HG03196 (cell line): ENCODE results near the gene KRI1.
A peak's percentile ranks its signal among the peaks of the same experiment; 100 is the strongest.
"Not testable (repeated sequence)": the region's sequence is repeated elsewhere in the genome, so short reads cannot be mapped to it uniquely, and the experiment has no call there.

Experiments
- ATAC-seq: cut with Tn5 transposase; IDR thresholded peaks from one replicate; pipeline ENCODE4 v1.9.1; 2021; ENCODE audit not compliant: unreplicated experiment

Gene KRI1

GRCh38 chr19:10575011-10575716 is 9.4 kb upstream of the KRI1 start:
- ATAC-seq: no peak

DNA sequence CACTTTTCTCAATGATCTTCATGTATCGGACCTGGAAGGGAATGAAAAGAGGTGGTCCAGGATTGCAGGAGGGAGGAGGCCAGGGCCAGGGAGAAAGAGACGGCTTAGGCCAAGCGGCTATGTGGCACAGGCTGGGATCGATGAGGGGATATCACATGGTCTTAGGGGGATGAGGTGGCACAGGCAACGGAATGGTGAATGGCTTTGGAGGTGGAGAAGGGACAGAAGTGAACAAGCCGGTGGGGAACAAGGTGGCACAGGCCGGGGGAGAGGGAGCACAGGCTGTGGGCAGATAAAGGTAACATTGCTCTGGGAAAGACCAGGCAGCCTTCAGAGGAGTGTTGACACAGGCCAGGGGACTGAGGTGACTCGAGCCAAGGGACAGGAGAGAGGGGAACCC is 8.7 kb upstream of the KRI1 start:
- ATAC-seq: no peak

DNA sequence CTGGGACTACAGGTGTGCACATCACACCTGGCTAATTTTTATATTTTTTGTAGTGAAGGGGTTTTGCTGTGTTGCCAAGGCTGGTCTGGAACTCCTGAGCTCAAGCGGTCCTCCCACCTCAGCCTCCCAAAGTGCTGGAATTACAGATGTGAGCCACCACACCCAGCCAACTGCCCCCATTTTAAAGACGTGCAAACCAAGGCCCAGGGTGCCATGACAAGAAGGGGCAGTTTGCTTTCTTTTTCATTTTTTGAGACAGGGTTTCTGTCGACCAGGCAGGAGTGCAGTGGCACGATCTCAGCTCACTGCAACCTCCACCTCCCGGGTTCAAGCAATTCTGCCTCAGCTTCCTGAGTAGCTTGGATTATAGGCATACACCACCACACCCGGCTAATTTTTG is 8.0 kb upstream of the KRI1 start:
- ATAC-seq: not testable (repeated sequence)

DNA sequence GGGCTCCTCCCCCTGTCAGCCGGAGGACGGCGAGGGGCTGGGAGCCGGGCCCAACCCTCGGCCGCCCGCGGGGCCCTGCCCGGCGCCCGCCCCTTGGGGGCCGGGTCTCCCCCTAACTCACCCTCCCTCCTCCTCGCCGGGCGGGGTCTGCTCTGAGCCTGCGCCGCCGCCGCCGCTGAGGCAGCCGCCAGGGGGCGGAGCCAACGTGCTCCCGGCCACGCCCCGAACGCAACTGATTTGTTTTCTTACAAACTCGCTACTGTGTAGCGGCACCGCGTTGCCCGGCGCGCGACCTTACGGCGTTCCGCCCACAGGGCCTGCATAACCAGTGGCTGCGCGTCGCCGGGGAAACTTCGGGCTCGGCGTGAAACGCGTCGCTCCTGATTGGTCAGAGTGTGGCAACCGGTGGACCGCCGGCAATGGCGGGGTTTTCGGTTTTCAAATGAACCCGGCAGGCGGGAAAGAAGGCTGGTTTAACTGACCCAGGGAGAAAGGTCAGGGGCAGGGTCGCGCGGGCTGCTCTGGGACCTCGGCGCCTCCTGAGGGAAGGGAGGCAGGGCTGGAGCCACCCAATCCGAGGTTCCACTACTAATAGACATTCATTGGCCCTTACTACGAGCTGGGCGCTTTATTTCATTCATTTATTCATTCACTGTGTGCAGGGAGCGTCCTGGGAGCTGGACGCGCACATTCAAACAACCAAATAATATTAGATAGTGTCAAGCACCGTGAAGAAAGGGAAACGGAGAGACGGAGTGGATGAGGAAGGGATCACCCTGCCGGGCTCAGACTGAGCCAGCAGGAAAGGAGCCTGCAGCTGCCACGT is 3.2 kb upstream of the KRI1 start, which contains the start of gene CDKN2D:
TSS of gene CDKN2D (minus strand) at position 154 of the 826 bp plus-strand sequence. CDS start 326 bp downstream, outside the sequence.
- ATAC-seq: peak; percentile 62

- ATAC-seq: peak; percentile 1
Observed at GRCh38 chr19:10568062-10568825, 2.4 kb upstream of the KRI1 start.

- no peak for ATAC-seq
Observed at GRCh38 chr19:10567656-10568055, 1.8 kb upstream of the KRI1 start.

- no peak for ATAC-seq
Observed at GRCh38 chr19:10566658-10567410, 1.0 kb upstream of the KRI1 start.

- no peak for ATAC-seq
Observed at GRCh38 chr19:10566408-10566657, 523 bp upstream of the KRI1 start.

DNA sequence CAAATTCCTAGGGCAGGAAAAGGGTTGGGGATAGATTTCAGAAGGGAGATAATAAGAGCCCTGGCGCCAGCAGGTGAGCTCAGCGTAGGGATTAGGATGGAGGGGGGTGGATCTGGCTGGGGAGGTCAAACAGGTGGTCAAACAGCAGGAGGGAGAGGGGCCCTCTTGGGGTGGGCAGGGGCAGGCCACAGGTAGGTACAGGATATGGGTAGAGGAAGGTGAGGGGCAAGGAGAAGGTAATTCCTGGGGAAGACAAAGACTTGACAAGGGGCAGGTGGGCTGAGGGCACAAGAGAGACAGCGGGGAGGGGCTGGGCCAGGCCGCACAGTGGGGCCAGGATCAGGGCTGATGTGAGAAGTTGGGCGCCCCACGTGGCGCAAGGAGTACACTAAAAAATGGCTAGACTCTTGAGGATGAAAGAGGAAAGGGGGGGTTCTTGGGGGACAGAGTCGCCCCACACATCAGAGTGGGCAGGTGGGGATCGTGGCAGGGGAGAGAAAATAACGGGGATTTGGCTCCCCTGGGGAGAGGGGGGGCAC is 713 bp downstream of the KRI1 start:
- ATAC-seq: no peak

- no peak for ATAC-seq
Observed at GRCh38 chr19:10562609-10563008, 3.2 kb downstream of the KRI1 start.

DNA sequence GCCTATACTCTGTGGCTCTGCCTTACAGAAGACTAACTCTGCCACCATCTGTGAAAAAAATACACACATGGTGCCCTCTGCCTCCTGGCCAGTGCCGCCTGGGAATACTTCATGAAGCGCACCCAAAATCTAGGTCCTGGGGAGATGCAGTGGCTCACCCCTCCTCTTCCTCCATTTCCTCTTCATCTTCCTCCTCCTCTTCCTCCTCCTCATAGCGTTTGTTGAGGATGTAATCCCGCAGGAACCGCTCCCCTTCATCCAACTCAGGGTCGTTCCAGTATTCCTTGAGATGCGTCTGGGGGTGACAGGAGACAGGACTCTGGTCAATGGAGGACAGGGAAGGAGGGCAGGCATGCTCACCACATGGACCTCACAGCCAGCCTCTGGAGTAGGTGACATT is 5.7 kb downstream of the KRI1 start:
- no peak for ATAC-seq

- ATAC-seq: no peak
Observed at GRCh38 chr19:10557603-10558197, 8.1 kb downstream of the KRI1 start.

DNA sequence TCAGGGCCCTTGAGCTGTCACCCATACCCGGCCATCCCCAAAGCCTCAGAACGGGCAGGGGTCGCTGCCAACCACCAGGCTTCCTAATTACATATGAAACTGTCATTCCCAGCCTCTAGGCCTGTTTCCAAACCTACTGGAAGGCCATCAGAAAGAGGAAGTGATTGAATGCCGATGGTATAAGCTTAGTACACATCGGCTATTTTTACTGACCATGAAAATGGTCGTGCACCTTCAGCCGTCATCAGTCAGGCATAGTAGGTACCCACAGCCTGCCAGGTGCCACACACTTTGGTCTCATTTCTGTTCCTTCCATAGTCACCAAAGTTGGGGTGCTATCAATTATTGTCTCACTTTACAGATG is 10.2 kb downstream of the KRI1 start:
- ATAC-seq: no peak

DNA sequence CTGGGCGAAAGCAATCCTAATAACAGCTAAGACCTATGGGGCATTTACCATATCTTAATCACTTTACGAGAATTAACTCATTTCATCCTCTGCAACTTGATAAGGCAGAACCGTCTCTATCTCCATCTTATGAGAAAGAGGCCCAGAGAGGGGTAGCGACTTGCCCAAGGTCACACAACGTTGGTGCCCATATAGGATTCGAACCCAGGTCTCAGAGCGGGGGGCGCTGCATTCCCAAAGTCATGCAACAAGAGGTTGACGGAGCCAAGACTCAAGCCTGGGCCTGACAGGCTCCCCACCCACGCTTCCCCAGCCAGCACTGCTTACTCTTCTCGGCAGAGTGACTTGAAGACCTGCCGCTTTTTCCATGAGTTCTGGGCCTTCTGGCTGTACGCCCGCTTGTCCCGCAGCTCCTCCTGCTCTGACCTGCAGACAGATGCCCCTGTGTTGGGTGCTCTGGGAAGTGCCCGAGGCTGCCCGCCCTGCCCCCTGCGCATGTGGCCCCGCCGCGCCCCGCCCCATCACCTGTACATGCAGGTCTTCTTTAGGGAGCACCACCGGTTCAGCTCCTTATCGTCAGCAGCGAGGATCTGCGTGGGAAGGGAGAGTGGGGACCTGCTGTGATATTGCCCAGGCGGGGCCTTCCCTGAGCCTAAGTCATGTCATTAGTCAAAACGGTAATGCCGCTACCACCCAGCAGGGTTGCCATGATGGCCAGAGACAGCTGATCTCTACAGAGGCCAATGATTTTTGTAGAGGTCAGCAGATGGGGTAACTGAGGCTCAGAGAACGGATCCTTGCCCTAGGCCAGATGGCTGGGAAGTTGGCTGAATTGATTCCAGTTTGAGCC is 10.8 kb downstream of the KRI1 start:
- no peak for ATAC-seq

DNA sequence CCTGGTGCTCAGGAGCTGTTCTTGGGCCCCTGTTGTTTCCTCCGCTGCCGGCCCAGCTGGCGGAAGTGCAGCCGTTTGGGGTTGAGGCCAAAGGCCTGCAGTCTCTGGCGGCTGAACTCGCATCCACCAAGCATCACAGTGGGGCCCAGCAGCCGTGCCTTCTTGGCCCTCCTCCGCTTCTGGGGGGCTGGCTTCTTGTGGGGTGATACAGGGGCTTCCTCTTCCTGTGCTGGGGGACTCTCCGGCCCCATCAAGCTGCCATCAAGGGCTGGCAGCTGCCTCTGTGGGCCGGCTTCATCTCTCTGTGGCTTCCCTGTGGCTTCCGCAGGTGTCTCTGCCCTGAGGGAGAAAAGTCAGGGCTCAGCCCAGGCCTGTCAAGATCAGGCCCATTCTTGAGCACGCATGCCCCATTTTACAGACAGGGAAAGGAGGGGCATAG is 11.8 kb downstream of the KRI1 start:
- peak; percentile 47 for ATAC-seq

- no peak for ATAC-seq
Observed at GRCh38 chr19:10553087-10553667, 12.6 kb downstream of the KRI1 start.

DNA sequence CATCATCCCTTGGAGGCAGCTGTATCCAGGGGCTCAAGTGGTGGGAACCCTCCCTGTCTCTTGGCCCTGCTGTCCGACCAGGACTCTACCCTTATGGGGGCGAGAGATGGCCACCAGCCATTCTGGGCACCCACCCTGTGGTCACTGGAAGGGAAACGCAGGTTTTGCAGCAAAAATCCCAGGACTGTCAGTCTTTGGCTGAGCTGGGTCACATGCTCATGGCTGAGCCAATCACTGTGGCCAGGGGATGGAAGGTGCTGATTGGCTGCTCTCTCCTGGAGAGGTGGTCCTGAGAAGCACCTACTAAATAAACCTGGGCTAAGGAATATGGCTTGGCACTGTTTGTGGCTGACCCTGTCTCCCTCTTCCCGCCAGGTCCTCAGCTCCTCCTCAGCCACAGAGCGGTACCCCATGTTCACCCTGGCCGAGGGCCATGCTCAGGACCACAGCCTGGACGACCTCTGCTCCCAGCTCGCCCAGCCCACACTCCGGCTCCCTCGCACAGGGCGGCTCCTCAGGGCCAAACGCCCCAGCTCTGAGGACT is 13.2 kb downstream of the KRI1 start:
- ATAC-seq: no peak

- no peak for ATAC-seq
Observed at GRCh38 chr19:10551698-10552301, 14.0 kb downstream of the KRI1 start.
